ENCODE data around the gene SPECC1. TPM values are rescaled to one million over a fixed set of nuclear protein-coding genes. Genes with fewer than 3 reads are reported as not detected.

SPECC1 gene
- total RNA-seq, 2 donors from 2014 or later = 53.5 to 78.3 TPM

GRCh38 chr17:20275653-20276052, 266.5 kb downstream of the SPECC1 start:
- no peaks in the 10 kb centered on the region for H3K27me3 ChIP-seq
- TF ChIP-seq CTCF (IDR thresholded peaks at IDR 0.05) = no peak
- intact Hi-C loops (cut with DNase I) = no loop called here
- no peaks in the 10 kb centered on the region for H3K9me3 ChIP-seq
- no peak for DNase-seq
- no peaks in the 10 kb centered on the region for H3K36me3 ChIP-seq
- H3K27ac ChIP-seq = no peak overlapping the region
- no peak overlapping the region for H3K9ac ChIP-seq (ENCODE audit: low read depth in 2 of 2, low read length in 2 of 2)
- no peaks in the 10 kb centered on the region for H3K4me1 ChIP-seq
- no peak overlapping the region for H3K4me3 ChIP-seq

- no peak overlapping the region for H3K4me3 ChIP-seq
- no peak overlapping the region for H3K9ac ChIP-seq (ENCODE audit: low read depth in 2 of 2, low read length in 2 of 2)
- H3K9me3 ChIP-seq = no peaks in the 10 kb centered on the region
- no peak for TF ChIP-seq CTCF (IDR thresholded peaks at IDR 0.05)
- no peaks in the 10 kb centered on the region for H3K36me3 ChIP-seq
- intact Hi-C loops (cut with DNase I) = no loop called here
- no peaks in the 10 kb centered on the region for H3K27me3 ChIP-seq
- H3K27ac ChIP-seq = no peak overlapping the region
- no peaks in the 10 kb centered on the region for H3K4me1 ChIP-seq
- DNase-seq = no peak
Measured at GRCh38 chr17:20276421-20276820, 267.3 kb downstream of the SPECC1 start.

- no peak overlapping the region for H3K9ac ChIP-seq (ENCODE audit: low read depth in 2 of 2, low read length in 2 of 2)
- no peak for TF ChIP-seq CTCF (IDR thresholded peaks at IDR 0.05)
- H3K27ac ChIP-seq = no peak overlapping the region
- H3K9me3 ChIP-seq = no peaks in the 10 kb centered on the region
- no peak for DNase-seq
- H3K4me3 ChIP-seq = no peak overlapping the region
- no peaks in the 10 kb centered on the region for H3K36me3 ChIP-seq
- no peaks in the 10 kb centered on the region for H3K27me3 ChIP-seq
- no peaks in the 10 kb centered on the region for H3K4me1 ChIP-seq
- intact Hi-C loops (cut with DNase I) = no loop called here
Measured at GRCh38 chr17:20278805-20279204, 269.6 kb downstream of the SPECC1 start.

DNA sequence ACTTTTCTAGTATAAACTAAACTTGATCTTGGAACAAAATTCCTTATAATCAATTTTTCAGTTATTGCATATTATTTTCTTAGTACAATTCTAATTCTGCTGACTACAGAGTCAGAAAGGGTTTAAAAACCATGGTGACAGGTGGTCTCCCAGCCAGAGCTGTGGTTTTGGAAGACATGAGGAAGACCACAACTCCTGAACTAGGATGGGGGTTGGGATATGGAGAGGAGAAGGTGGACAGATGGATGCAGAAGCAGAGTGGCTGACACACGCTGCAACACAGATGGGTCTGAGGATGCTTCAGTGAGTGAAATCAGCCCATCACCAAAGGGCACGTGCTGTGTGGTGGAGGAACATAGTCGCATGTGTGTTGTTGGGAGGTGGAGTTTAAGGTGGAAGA, 270.5 kb downstream of the SPECC1 start:
- Histone ChIP-seq H3K27me3 (no peaks in the 10 kb centered on the region), H3K36me3 (no peaks in the 10 kb centered on the region), H3K4me3 (no peak overlapping the region), H3K4me1 (no peaks in the 10 kb centered on the region), H3K9me3 (no peaks in the 10 kb centered on the region), H3K27ac (no peak overlapping the region), H3K9ac (ENCODE audit: low read depth in 2 of 2, low read length in 2 of 2) (no peak overlapping the region)
- intact Hi-C loops (cut with DNase I) = no loop called here
- no peak for TF ChIP-seq CTCF (IDR thresholded peaks at IDR 0.05)
- no peak for DNase-seq

DNA sequence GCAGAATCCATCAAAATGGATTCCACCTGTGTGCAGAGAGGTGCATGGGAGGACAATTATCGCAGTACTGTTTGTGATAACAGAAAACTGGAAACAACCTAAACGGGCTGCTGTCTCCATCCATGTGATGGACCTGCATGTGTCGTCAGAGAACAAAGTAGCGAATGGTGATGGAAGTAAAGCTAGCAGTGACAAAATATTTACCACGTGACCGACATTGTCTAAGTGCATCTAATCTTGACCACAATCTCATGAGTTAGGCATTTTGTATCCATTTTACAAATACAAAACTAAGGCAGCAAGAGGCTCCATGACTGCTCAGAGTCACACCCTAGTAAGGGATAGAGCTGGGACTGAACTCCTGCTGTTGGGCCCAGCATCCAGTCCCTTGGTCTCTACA, 270.9 kb downstream of the SPECC1 start:
- TF ChIP-seq CTCF (IDR thresholded peaks at IDR 0.05) = no peak
- intact Hi-C loops (cut with DNase I) = no loop called here
- H3K4me3 ChIP-seq = no peak overlapping the region
- no peaks in the 10 kb centered on the region for H3K9me3 ChIP-seq
- no peaks in the 10 kb centered on the region for H3K36me3 ChIP-seq
- no peaks in the 10 kb centered on the region for H3K27me3 ChIP-seq
- no peaks in the 10 kb centered on the region for H3K4me1 ChIP-seq
- no peak for DNase-seq
- no peak overlapping the region for H3K27ac ChIP-seq
- H3K9ac ChIP-seq (ENCODE audit: low read depth in 2 of 2, low read length in 2 of 2) = no peak overlapping the region

- Histone ChIP-seq H3K36me3 (no peaks in the 10 kb centered on the region), H3K27me3 (no peaks in the 10 kb centered on the region), H3K27ac (no peak overlapping the region), H3K9me3 (no peaks in the 10 kb centered on the region), H3K9ac (ENCODE audit: low read depth in 2 of 2, low read length in 2 of 2) (no peak overlapping the region), H3K4me3 (no peak overlapping the region), H3K4me1 (no peaks in the 10 kb centered on the region)
- no peak for DNase-seq
- TF ChIP-seq CTCF (IDR thresholded peaks at IDR 0.05) = no peak
- intact Hi-C loops (cut with DNase I) = no loop called here
Measured at GRCh38 chr17:20280851-20281250, 271.7 kb downstream of the SPECC1 start.
